DMS53 (cell line): ENCODE results near the gene HSDL2.
A peak's percentile ranks its signal among the peaks of the same experiment; 100 is the strongest.

Source experiments
- DNase-seq: peaks from one replicate; lab custom pipeline; 2025; lab: John Stamatoyannopoulos, UW

The HSDL2 gene

DNA sequence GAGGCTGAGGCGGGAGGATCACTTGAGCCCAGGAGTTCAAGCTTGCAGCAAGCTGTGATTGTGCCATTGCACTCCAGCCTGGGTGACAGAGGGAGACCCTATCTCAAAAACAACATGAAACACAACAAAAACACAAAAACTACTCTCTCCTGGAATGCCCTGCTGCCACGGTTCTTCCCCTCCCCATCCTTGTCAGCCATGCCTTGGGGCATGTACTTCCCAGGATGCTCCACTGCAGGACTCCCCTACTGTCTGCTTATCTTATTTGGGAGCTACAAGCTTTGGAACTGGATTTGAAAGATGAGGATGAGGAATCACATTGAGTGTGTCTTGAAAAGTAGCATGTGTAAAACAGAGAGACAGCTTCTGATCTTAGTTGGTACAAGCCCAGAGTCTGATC lies 66.6 kb downstream of the HSDL2 start:
- no peak for DNase-seq

DNA sequence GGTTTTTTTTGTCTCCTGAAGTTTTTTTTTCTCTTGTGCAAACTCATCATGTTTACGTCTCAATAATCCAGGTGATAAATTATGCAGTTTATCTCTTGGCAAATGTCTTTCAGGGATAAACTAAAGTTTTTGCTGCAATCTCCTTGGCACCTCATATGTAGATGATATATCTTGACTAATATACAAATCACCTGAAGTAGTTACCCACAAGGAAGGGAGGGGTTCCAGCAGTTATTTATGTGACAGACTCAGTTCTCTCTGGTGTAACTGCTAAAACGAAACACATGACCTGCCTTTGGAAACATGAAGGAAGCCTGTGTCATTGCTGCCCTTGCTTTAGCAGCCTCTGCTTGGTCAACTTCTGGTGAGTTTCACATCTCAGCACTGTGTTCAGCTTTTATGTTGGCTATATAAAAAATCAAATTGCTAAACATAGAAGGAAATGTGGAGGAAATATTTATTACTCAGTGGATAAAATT lies 67.4 kb downstream of the HSDL2 start:
- no peak for DNase-seq

DNA sequence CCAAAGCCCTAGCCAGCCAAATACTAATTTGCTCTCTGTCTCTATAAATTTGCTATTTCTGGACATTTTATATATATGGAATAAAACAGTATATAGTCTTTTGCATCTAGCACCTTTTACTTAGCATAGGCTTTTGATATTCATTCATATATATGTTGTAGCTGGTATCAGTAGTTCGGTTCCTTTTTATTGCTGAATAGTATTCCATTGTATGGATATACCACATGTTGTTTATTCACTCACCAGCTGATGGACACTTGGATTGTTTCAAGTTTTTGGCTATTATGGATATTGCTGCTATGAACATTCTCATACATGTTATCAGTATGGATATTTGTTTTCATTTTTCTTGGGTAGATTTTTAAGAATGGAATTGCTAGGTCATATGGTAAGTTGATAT lies 82.9 kb downstream of the HSDL2 start:
- no peak for DNase-seq

DNA sequence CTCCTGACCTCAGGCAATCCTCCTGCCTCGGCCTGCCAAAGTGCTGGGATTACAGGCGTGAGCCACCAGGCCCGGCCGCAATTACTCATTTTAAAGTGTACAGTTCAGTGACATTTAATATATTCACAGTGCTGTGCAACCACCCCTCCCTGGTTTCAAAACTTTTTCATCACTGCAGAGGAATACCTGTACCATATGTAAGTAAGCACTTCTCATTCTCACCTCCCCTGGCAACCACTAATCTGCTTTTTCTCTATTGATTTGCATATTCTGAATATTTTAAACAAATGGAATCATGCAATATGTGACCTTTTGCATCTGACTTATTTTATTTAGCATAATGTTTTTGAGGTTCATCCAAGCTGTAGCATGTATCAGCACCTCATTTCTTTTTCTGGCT lies 85.4 kb downstream of the HSDL2 start:
- no peak for DNase-seq

DNA sequence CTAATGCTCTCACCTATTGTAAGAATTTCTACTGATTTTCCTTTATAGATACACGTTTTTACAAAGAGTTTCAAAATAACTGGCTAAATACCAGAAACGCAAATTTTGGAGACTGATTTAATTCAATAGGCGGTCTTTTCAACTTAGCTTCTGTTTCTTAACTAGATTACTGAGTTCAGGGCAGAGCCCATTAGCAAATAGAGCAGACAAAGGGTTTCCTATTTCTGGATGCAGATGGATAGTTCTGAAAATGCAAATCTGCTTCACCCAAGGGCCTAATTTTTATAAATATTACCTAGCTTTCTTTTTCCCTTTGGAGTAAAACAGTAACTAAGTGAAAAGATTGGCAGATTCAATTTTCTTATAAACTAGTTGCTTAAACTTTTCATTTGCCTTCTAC lies 93.1 kb downstream of the HSDL2 start:
- no peak for DNase-seq

DNA sequence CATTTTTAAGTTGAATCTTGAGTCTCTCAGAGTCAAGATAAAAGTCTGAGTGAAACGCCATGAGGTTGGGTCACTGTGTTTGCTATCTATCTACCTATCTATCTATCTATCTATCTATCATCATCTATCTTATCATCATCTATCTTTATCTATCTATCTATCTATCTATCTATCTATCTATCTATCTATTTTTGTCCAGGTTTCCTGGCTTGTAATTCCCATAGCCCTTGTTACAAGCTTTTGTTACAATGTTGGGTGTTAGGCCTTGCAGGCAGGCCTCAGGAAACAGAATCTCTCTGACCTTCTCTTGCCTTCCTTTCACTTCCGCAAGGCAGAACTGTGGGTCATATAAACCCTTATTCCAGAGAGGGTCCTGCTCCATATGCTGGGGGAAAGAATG lies 94.1 kb downstream of the HSDL2 start:
- no peak for DNase-seq

DNA sequence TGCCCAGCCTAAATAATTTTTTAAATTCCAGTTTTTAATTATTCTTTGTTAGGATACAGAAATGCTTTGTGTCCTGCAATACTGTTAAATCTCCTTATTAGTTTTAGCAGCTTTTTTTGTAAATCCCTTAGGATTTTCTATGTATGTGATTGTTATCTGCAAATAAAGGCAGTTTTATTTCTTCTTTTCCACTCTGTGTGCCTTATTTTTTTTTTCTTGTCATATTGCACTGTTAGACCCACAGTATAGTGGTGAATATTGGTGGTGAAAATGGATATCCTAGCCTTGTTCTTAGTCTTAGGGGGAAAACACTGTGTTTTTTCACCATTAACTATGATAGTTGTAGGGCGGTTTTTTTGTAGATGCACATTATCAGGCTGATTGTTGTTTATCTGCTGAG lies 95.4 kb downstream of the HSDL2 start:
- DNase-seq, result no peak

DNA sequence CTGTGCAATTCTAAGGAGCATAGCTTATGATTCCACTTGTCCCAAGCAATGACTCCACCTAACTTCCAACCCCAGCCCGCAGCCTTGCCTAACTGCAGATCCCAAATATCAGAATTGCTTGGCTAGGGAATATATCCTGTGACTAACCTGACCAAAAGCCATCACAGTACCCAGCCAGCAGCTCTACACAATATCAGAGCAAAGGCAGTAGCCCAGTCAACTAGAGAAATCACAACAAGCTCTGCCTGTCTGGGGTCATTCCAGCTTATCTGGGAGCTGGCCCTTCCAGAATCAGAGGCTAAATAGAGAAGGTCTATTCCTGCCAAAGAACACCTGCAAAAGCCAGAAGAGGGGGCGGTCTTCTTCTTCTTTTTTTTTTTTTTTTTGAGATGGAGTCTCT lies 97.4 kb downstream of the HSDL2 start:
- no peak for DNase-seq

DNA sequence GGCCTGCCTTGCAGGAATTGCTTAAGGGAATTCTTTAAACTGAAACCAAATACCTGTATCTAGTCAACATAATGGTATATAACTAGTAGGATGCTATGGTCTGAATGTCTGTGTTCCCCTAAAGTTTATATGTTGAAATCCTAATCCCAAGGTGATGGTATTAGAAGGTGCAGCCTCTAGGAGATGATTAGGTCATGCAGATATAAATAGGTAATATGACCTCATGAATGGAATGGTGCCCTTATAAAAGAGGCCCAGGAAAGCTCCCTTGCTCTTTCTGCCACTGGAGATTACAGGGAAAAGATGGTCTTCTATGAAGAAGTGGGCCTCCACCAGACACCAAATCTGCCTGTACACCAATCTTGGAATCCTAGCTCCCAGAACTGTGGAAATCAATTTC lies 99.3 kb downstream of the HSDL2 start:
- peak; percentile 7 for DNase-seq

DNA sequence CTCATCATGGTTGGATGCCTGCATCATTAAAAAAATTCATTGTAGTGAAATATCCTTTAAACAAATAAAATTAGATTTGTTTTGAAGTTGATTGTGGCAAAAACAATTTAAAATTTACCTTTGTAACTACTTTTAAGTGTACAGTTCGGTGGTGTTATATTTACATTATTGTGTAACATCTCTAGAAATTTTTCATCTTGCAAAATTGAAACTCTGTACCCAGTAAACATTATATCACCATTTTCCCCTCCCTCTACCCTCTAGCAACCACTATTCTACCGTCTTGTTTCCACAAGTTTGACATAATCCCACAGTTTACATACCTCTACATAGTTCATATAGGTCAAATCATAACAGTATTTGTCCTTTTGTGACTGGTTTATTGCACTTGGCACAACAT lies 104.7 kb downstream of the HSDL2 start:
- DNase-seq, result no peak

DNA sequence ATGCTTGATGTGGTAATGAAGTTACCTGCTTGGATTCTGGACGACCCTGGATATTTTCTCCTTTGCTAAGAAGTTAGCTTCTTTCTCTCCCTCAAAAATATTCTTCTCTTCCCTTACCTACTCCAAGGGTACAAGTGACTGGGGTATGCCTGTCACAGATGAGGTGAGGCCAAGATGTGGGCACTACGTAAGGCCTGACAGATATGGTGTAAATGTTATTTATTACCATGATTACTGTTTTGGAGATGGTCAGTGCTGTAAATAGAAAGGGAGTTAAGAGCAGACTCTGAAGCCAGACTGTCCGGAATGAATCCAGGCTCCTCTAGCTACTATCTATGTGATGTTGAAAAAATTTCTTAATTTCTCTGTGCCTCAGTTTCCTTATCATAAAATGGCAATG lies 105.7 kb downstream of the HSDL2 start:
- DNase-seq, result no peak

DNA sequence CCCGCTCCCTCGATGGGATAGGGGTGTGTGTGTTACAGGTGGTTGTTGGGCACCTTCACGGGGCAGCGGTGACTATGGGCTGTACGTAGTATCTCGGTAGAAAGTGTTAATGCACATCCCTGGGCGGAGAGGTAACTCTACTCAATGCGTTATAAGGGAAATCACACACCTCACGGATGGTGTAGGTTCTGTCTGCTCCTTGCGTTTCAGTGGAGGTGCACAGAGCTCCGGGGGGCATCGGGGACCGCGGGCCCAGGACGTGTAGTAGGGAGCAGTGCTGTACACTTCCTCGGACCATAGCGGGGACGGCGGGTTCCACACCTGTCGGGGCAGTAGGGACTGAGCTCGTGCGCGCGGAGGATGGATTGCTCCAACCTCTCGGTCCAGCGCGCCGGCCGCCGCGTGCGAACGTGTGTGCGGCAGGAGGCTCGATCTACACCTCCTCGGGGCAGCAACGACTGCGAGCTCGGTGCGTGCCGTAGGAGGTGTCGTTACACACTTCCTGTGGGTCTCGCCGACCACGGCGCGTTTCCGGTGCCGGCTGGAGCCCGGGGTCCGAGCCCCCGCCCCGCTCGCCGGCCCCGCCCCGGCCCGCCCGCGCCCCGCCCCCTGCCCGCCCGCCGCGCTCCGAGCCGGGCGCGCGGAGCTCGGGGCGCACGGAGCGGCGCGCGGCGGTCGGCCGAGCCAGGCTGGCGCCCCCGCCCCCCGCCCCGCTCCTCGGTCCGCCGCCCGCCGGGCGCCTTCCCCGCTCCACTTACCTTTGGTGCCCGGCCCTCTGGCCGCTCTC lies 106.5 kb downstream of the HSDL2 start, which contains the start of gene KIAA1958:
Gene KIAA1958 (plus strand): TSS at position 607 of the 787 bp plus-strand sequence. CDS start 87,254 bp downstream, outside the sequence.
- peak; percentile 92 for DNase-seq

DNA sequence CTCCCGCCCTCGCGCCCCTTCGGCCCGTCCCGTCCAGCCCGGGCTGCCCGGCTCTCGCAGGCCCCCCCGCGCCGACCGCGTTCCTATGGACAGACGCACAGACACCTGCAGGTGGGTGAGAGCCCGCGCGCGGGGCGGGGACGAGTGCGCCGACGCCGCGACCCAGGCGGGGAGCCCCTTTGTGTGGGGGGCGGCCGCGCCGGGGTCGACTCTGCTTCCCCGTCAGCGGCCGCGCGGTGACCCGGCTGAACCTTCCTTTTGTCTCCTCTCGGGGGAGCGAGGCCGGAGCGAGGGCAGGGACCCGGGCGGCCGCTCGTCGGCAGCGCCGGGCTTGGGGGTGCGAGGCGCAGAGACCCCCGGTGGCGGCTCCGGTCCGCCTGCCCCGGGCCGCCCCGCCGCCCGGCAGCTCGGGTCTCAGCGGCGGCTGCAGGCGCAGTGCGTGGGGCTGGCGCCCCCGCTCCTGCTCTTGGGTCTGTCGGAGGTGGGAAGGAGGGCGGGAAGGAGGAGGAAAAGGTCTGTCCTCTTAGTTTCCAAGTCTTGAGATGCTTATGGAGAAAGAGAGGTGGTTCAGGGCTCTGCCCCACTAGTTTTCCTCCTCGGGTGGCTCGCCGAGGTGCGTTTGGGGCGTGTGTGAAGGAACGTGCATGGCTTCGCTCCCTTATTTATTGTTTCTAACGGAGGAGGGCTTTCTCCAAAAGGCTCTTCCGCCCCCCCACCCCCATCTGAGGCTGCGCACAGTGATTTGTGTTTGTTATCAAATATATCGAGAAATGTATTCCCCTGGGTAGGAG lies 107.3 kb downstream of the HSDL2 start:
- DNase-seq, result peak; percentile 77

DNA sequence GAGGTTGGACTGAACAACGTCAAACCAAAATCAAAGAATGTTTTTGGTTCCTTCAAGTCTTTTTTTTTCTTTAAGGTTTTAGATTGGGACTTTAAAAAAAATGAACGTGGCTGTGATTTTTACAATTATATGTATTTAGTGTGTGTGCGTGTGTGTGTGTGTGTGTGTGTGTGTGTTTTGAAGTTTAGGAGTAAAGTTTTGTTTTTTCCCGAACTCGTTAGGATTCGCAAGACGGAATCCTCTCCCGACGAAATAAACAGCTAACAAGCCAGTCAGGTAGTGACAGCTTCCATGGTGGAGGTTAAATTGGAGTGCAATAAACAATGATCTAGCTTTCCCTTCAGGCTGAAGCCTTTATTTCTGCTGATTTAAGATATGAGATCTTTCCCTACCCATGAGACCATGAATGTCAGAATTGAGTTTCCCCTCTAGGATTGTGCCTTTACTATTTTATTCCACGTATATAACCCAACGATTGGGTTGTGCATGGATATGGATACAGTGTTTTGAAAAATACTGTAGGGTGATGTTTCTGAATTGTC lies 108.0 kb downstream of the HSDL2 start:
- DNase-seq, result peak; percentile 9

DNA sequence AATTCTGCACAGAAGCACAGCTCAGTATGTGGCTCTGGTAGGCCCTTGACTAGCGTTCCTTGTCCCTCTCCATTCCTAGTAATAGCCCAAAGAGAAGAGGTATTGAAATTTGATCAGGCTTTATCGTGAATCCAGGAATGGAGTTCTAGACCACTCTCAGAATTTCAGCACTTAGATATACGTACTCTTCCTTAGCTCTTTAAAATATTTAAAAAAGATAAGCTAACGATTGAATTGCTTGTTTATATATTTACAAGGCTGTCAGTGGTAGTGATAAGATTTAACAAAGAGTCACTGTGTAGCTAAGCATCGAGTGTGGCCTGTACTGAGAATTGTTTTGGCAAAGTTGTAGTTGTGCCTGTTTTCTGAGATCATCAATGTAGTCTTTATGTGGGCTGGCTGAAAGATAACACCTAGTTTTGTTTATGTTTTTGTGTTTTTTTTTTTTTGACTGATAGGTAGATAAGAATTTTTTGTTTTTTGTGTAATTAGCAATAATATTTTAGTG lies 109.2 kb downstream of the HSDL2 start:
- no peak for DNase-seq

DNA sequence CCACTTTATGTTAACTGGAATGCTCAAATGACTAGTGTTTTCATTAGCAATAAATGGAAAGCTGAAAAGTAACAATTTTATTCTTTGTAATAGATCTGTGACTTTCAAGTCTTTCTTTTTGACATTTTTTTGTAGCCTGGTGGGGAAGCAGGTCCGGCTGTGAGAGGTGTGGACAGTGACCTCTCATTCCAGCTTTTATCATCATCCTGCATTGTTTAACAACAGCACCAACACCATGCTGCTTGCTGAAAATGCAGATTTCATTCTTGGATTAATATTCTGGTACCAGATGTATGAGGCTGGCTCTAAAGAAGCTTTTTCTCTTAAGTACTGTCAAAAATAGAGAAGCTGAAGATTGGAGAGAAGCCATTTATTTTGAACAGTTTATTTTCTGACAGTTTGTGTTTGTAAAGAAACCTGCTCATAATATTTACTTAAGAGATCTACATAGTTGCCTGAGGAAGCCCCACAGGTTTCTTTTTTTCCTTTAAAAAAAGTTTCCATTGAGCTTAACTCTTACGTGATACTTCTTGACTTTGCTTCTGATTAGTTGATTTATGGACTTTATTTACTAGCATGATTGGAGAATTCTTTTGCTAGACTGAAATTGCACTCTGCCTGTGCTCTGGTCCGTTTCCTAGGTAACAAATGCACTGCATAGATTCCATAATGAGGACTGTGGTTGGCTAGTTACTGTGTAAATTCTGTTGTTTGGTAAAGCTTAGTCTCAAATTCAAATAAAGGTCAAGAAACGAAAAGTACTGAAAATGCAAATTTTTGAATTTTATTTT lies 110.2 kb downstream of the HSDL2 start:
- peak; percentile 28 for DNase-seq

DNA sequence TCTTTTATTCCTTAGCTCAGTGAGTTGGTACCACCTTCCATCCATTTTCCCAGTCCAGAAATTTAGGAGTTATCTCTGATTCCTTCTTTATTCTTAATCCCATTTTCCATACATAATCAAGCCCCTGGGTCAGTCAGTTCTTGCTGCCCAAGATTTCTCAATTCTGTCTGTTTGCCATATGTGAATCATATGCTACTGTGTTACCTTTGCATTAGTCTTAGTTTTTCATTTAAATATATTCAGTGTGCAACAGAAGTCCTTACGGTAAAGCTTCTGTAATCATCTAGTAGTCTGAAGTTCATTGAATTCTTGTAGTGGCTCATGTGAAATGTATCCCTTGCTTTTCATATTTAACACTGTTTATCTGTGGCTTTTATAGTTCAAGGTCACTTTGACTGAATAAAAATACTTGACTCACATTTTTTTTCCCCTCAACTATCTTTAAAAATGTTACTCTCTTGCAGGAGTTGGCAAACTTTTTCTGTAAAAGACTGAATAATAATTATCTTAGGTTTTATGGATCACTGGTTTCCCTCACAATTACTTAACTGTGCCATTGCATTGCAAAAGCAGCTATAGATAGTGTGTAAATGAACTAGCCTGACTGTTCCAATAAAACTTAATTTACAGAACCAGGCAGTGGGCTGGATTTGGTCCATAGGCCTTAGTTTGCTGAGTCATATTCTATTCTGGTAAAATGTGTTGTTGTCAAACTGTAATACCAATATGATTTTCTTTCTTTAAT lies 113.7 kb downstream of the HSDL2 start:
- DNase-seq, result no peak

DNA sequence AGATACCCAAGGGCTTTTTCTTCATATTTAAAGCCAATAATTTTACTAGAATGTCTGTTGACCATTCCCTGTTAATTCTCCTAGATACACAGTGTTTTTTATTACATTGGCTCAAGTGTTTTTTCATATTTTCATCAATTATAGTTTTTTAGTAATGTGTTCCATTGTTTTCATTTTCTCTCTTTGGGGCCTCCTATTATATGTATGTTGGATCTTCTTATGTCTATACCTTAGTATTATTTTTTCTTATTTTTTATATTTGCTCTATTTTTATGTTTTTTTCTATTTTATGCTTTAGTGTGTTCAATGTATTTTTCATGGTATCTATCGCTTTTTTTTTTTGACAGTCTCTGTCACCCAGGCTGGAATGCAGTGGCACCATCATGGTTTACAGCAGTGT lies 114.2 kb downstream of the HSDL2 start:
- no peak for DNase-seq

DNA sequence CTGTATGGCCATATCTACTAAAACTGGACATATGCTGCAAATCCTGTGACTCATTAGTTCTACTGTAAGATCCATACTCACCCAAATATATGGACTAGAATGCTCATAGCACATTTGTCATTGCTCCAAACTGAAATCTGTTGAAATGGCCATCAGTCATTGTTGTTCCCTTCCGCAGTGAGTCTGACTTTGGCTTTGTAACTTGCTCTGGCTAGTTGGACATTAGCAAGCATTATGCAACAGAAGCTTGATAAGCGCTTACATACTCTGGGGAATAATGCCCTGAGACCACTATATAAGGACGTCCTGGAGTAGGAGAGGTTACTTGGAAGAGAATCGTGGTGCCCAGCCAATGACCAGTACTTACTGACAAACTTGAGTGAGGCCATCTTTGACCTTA lies 115.7 kb downstream of the HSDL2 start:
- no peak for DNase-seq

DNA sequence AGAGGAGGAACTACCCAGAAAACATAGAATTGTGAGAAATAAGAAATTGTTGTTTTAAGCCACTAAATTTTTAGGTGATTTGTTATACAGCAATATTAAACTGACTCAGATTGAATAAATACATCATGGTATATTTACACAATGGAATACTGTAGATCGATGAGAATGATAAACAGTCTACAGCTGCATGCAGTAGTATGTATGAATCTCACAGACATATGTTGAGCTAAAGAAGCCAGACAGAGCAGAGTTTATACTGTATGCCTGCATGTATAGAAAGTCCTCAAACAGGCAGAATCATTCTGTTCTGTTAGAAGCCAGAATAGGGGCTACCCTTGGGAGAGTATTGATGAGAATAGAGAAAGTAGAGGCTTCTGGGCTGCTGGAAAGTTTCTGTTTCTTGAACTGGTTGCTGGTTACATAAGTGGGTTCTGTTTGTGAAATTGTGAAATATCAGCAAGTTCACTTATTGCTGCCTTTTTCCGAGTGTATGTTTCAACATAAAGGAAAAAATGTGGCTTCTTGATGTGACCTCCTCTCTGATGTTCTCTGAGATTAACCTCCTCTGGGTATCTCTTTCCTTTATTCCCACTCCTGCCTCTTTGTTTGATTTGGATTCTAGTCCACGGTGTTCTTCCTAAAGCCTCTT lies 116.3 kb downstream of the HSDL2 start:
- DNase-seq, result no peak

DNA sequence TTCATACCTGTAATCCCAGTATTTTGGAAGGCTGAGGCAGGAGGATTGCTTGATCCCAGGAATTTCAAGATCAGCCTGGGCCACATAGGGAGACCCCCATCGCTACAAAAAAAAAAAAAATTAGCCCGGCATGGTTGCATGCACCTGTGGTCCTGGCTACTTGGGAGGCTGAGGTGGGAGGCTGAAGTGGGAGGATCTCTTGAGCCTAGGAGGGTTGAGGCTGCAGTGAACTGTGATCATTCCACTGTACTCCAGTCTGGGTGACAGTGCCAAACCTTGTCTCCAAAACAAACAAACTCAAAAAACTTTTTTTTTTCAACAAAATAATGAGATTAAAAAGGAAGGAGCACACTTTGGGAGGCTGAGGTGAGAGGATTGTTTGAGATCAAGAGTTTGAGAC lies 120.9 kb downstream of the HSDL2 start:
- no peak for DNase-seq
